ENCODE results near the gene RBM48.
"Not testable (repeated sequence)": the region's sequence is repeated elsewhere in the genome, so short reads cannot be mapped to it uniquely, and the experiment has no call there.

The RBM48 gene

DNA sequence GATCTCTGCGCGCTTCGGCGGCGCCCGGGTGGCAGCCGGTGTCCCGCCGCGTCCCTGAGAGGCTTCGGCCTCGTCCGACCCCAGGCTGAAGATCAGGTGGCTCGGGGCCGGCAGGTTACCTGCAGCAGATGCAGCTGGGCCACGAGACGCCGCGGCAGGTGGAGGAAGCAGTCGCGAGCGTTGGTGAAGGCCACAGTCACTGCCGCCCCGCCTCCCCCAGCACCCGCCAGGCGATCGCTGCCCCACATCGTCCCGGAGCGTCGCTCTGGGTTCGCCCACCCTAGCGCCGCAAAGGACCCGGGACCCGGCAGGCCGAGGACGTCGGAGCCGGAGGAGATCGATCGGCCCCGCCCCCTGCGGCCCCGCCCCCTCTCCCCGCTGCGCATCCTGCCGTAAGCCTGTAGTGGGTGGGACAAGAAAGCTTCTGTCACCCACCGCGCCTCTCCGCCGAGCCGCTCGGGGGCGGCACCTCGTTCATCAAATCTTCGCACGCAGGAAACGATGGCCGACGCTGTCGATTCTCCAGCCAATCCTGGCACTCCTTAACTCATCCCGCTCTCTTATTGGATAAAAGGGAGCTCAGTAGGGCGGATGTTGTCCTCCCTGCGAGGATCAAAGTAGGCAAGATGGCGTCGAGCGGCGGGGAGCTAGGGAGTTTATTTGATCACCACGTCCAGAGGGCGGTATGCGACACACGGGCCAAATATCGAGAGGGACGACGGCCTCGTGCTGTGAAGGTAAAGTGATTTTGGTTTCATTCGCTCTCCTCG lies at the start of gene RBM48, which contains the start of gene PEX1:
Gene RBM48, plus strand, starts transcription at position 608 of the 770 bp plus-strand sequence. Its CDS starts 19 bp downstream, at position 627.
Gene PEX1, minus strand, starts transcription at position 333 of the 770 bp plus-strand sequence. Its CDS starts 85 bp downstream, at position 248.
- peak; percentile 96 for DNase-seq (ENCODE audit: low spot score)

DNA sequence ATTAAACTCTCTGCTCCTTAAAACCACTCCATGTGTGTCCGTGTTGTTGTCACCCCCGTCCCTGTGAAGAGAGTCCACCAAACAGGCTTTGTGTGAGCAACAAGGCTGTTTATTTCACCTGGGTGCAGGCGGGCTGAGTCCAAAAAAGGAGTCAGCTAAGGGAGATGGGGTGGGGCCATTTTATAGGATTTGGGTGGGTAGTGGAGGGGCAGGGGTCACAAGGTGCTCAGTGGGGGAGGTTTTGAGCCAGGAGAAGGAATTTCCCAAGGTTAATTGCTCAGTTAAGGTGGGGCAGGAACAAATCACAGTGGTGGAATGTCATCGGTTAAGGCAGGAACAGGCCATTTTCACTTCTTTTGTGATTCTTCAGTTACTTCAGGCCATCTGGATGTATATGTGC lies 49.4 kb upstream of the RBM48 start:
- not testable (repeated sequence) for DNase-seq (ENCODE audit: low spot score)

DNA sequence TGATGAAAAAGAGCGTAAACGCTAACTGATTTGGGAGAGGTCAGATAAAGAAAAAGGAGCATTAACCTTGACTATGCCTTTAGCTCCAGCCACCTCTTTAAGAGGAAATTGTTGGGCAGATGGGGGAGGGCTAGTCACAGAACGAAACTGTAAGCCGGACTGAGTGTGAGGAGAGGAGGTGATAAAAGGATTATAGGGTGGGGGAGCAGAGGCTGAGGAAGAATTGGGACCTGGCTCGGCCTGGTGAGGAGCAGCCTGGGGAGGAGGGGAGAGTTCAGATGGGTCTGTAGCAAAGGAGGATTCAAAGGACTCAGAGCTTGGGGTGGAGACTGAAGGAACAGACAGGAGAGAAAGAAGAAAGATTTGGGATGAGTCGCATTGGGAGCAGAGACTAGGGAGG lies 45.0 kb upstream of the RBM48 start:
- not testable (repeated sequence) for DNase-seq (ENCODE audit: low spot score)

DNA sequence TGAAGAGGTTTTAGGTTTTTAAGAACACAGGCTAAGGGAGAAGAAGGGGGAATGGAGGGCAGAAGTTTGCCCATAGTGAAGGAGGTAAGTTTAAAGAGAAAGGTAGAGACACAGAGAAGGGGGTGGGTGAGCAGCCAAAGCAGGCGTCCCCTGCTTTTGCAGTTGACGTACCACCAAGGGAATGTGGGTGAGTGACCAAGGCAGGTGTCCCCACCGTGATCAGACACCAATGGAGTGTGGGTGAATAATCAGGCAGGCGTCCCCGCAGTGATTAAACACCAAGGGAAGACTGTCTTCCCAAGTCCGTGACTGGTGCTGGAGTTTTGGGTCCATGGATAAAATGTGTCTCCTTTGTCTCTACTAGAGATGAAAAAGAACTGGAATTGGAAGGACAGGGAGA lies 44.4 kb upstream of the RBM48 start:
- not testable (repeated sequence) for DNase-seq (ENCODE audit: low spot score)

DNA sequence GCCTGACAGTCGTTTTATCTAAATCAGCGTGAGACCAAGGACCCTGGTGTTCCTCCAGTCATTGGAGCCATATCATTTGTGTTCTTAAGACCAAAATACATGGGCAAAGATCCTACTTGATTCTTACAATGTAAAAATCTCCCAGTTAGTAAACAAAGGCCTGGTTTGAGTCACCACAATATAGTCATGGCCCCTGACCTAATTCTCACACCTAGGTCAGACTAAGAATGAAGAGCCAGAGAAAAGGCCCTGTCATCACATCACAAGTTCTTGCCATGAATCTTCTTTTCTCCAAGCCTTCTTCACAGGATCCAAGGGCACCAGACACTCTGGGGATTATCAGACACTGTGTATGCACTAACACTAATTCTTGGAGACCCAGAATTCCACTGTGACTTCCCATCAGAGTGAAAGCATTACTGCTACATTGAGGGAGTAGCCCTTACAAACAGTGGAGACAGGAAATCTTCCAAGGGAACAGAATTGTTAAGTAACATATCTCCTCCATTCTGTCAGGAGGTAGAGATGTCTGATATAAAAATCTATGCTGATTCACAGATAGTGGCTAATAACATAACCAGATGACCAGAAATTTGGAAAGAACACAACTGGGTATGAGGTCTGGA lies 43.2 kb upstream of the RBM48 start:
- no peak for DNase-seq (ENCODE audit: low spot score)

DNA sequence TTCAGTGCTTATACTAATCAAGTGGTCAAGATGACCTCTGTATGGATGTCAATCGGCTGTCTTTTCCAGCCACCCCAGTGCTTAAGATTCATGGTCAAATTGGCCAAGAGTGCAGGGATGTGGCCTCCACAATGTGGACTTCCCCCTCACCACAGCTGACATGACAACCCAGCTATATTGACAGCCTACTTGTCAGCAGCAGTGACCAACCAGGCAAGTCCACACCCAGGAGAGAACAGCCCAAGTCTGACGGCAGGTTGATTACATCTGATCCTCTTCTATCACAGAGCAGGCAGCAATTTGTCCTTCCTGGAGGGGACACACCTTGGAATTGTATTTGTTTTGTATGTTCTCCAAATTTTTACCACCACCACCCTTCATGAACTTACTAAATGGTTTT lies 42.6 kb upstream of the RBM48 start:
- DNase-seq (ENCODE audit: low spot score), result no peak

DNA sequence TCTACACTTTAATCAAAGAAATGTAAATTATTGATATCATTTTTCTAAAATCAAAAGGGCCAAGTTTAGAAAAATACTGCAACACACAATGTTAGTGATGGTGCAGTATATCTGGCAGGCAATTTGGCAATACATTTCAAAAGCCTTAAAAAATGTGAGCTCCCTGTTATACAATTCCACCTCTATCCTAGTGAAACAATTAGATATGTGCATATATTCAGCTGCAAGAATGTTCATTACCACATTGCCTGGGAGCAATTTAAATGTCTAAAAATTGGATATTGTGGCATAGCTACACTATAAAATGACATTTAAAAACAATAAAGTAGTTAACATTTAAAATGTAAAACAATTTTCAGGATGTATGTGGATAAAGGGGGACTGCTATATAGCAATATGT lies 40.8 kb upstream of the RBM48 start:
- DNase-seq (ENCODE audit: low spot score), result no peak

DNA sequence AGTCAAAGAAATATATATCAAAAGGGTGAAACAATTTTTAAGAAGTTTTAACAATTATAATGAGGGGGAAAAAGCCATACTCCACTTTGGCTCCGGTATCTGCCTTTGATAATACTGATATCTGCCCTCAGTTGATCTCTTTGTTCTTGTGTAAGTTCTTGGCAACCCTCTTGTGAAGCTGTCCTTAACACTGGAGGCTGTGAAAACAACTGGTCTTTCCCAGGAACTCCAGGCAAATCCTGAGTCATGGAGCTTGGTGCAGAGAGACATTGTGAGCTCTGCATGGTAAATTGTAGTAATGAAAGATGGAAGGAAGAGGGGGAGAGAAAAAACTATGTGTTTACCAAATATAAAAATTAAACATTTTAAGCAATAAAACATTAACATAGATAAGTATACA lies 39.0 kb upstream of the RBM48 start:
- no peak for DNase-seq (ENCODE audit: low spot score)

DNA sequence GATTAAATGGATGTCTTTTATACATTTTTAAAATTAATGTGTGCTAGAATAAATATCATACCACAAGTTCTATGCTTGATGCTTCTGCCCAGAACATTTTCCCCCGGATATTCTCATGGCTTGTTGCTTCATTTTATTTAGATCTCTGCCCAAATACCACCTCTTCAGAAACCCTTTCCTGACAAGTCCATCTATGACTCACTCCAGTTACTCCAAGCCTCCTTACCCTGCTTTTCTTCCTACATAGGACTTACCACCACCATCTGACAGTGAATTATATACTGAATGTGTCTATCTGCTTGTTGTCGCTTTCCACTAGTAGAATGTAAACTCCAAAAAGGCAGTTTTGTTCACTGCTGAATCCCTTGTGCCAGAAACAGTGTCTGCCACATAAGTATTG lies 31.7 kb upstream of the RBM48 start:
- no peak for DNase-seq (ENCODE audit: low spot score)

DNA sequence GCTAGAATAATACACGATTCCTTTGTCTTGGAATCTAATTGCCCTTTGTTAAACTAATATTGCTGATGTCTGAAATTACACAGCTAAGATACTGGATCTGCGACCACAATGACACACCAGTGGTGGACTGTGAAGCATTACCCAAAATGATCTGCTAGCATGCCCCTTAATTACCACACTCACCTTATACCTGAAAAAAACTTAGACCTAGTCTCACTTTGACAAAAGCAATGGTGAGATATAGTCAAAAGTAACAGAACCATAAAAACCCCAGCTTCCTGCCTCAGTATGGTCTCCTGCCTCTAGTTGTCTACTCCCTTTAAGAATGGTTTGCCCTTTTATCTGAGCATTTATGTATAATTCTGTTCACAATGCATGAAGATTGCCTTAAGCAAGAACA lies 30.0 kb upstream of the RBM48 start:
- no peak for DNase-seq (ENCODE audit: low spot score)

DNA sequence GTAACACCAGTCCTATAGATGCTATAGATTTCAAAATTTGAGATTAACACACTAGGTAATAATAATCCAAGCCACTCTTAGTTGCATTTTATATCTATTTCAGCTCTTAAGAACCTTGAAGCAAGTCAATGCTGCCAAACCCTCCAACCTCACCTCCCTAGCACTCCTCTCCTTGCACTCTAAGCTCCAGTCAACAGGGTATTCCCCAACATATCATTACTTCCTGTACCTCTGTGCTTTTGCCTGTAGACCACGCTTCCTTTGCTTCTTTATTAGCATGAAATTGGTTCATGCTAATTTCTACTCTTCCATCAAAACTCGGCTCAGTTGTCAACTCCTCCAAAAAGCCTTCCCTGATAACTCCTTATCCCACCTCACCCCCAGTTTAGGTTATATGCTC lies 24.8 kb upstream of the RBM48 start:
- DNase-seq (ENCODE audit: low spot score), result no peak

DNA sequence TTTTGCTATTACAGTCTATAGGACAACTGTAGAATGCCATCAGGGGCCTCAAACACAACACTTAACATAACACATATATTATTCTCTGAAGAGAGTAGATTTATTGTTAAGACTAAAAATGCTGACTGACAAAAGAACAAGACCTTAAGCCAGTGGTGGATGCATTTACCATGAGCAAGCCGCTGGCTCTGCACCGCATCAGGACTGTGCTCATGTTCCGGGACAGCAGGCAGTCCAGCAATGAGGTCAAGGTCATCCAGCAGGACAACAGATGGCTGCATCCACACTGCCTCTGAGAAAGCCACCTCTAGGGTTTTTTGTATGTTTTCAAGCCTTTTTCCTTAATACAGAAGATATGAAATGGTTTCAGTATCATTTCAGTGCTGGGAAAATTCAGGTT lies 24.0 kb upstream of the RBM48 start:
- DNase-seq (ENCODE audit: low spot score), result no peak

DNA sequence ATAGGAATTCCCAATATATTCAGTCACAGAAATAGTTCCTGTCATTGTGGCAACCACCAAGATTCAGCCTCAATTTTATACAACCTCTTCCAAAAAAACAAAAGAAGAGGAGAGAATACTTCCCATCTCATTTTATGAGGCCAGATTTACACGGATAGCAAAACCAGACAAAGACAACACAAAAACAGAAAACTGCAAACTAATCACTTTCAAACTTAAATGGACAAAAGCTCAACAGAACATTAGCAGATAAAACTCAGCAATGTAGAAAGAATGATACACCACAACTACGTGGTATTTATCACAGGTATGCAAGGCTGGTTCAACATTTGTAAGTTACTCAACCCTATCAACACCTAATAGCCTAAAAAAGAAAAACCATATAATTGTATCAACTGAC lies 22.2 kb upstream of the RBM48 start:
- no peak for DNase-seq (ENCODE audit: low spot score)

DNA sequence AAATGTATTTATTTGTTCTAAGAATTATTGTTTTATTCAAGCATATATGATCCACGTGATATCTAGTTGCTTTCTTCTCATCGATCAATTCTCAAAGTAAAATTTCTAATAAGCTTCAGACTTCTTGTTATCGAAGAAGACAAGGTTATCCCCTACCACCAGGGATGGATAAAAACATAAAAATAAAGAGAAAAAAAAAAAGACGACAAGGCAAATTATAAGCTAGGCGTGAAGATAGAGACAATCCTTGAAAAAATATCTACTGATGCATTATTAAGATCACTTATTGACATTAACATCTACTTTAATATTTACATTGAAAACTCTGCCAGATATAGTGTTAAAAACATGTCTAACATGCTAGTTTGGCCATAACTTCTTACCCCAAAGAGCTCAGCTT lies 19.6 kb upstream of the RBM48 start:
- no peak for DNase-seq (ENCODE audit: low spot score)

DNA sequence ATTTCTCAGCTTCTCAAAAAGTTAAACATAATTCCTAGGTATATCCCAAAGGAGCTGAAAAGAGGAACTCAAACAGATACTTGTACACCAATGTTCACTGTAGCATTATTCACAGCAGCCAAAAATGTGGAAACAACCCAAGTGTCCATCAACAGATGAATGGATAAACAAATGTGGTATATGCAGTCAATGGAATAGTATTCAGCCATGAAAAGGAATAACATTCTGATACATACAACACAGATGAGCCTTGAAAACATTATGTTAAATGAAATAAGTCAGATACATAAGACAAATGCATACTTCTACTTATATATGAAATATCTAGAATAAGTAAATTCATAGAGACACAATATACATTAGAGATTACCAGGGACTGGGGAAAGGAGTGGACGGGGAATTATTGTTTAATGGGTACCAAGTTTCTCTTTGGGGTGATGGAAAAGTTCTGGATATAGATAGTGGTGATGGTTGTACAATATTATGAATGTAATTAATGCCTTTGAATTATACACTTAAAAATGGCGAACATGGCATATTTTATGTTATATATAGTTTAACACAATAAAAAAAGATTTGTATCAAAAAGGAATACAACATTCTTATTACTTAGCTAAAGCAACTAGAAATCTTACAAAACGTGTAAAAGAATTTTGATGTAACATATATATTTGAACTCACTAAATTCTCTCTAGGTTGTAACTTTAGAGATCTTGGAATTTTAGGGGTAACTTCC lies 15.3 kb upstream of the RBM48 start:
- DNase-seq (ENCODE audit: low spot score), result no peak

DNA sequence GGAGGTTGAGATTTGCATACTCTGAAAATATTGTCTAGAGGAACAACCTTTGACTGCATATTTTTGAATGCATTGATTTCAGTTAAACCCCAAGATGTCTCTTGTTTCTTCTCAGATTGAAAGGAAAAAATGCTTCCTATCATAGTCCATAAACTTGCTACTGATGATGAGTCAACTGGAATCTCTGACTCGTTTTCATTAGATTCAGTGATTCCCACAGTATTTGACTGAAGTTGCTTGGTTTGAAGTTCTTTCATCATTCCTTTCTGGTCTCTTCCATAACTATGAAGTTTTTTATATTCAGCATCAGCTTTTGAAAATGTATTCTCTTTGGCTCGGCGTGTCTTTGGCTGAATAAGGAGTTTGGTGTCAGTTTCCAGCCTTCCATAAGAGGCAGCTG lies 11.0 kb upstream of the RBM48 start:
- no peak for DNase-seq (ENCODE audit: low spot score)

DNA sequence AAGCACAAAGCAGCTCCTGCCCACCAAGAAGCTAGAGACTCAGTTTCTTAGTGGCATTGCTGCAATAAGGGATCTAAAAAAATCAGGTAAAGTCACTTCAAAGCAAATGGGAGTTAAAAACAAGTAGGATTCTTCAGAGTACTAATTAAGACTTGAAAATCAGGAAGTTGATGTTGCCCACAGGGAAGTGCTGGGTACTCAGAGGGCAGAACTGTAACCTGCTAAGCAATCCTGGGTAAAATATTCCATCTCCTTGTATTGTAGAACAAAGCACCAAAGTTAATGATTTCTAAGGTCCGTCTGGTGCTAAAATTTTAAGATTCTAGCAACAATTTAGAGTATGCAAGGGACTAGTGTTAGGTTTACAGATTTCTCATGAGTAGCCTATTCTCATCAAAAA lies 8.6 kb upstream of the RBM48 start:
- no peak for DNase-seq (ENCODE audit: low spot score)

DNA sequence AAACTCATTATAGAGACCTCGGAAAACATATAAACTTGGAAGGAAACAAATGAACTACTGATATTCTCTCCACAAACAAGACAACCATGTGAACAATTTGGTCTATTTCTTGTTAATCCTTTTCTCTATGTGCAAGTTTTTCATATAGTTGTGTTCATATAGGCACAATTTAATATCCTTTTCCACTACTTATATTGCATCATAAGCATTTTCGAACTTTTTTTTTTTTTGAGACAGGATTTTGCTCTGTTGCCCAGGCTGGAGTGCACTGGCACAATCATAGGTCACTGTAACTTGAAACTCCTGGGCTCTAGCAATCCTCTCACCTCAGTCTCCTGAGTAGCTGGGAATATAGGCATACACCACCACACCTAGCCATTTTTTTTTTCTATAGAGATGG lies 5.5 kb upstream of the RBM48 start:
- no peak for DNase-seq (ENCODE audit: low spot score)

DNA sequence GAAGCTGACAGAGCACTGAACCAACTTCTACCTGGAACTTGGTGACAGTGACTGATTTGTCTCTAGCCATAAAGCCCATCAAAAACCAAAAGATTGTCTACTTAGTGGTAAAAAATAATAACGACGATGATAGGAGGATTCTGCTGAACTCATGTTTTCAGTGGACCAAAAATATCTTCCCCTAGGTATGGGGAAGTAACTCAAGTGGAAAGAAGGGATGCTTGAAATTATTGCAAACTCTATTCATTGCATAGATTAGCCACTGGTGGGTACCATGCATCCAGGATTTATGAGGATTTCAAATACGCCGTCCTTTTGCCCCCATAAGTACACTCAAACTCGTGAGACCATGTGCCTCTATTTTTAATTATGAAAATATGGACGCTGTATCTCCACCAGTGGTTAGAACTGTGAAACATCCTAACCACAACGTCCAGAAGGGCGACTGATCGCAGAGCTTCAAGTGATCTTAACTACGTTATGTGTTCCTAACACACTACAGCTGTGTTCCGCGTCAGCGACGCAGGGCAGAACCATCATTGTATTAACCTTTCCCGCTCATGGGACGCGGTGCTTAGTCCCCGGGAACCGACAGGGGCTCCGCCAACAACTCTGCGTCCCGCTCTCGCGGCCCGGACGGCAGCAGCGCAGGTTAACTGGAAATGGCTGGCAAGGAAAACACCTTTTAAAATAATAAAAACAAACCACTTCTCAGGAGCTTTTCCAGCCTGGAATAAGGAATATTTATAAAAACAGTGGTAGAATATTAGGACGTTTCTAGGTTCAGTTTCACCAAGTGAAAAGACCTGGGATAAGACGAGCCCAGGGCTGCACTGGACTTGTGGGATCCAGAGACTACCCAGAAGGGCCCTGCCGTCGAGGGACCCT lies 1.1 kb upstream of the RBM48 start:
- DNase-seq (ENCODE audit: low spot score), result peak; percentile 78

DNA sequence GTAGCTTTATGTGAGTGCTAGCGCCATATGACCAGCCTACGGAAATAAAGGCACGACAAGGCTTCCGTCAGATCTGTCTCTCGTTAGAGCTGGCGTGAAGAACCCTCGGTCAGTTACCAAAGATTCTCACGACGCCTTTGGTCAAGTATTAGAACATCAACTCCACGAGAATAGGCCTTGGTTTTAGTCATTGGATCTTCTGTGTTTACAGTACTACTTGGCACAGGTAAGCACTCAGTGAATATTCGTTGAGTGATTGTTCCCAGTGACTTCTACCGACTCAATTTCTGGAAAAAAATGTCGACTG lies 316 bp downstream of the RBM48 start:
- no peak for DNase-seq (ENCODE audit: low spot score)

DNA sequence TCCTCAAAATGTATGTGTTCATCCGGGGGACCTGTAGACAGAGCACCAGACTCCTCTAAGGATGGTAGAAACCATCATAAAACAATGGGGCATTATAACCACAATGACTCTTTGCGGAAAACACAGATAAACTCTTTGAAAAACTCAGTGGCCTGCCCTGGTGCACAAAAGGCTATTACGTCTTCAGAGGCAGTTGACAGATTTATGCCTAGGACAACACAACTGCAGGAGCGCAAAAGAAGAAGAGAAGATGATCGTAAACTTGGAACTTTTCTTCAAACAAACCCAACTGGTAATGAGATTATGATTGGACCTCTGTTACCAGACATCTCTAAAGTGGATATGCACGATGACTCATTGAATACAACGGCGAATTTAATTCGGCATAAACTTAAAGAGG lies 6.0 kb downstream of the RBM48 start:
- no peak for DNase-seq (ENCODE audit: low spot score)

DNA sequence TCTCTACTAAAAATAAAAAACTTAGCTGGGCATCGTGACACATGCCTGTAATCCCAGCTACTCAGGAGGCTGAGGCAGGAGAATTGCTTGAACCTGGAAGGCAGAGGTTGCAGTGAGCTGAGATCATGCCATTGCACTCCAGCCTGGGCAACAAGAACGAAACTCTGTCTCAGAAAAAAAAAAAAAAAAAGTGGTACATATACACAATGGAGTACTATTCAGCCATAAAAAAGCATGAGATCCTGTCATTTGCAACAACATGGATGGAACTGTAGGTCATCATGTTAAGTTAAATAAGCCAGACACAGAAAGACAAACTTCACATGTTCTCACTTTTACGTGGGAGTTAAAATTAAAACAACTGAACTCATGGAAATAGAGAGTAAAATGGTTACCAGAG lies 14.9 kb downstream of the RBM48 start:
- not testable (repeated sequence) for DNase-seq (ENCODE audit: low spot score)
